Kidney tubule cell (primary cell): ENCODE measurements around the gene CSTF1.
A peak's percentile ranks its signal among the peaks of the same experiment; 100 is the strongest.
"Not testable (repeated sequence)": the region's sequence is repeated elsewhere in the genome, so short reads cannot be mapped to it uniquely, and the experiment has no call there.

Experiments used
- DNase-seq: peaks from one replicate; pipeline ENCODE4 v3.0.0-alpha.2; 2018; ENCODE audit warnings: low spot score

The CSTF1 gene

DNA sequence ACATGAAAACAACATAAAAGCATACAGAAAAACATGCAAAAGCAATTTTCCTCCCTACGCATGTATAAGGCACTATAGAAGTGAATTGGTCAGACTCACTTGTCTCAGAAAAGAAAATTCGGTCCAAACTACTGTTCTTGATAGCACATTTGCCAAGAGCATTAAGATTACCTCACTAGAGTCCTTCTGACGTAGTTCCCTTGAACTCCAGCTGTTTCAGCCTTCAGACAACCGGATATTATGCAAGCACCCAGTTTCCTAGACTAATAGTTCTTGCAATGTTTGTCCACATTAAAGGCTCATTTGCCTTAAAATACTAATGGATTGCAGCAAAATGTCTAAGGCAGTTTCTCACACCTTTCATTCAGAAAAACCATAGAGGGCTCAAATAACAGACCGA, 17.1 kb downstream of the CSTF1 start:
- DNase-seq, result no peak

DNA sequence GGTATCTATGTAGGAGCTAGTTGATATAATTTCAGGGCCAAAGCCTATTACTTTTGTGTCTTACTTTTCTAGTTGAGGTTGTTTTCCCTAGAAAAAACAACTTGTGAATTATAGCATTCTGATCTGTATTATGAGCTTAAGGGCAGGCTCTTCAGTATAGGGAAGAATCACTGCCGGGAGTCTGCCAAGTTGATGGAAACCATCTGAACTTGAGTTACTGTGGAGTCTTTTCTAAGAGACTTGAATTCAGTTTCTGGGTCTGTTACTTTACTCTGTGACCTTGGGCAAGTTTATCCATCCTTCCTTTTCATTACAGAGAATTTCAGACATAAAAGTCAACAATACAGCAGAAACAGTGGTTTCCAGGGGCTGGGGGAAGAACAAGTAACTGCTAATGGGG, 17.5 kb downstream of the CSTF1 start:
- no peak for DNase-seq

DNA sequence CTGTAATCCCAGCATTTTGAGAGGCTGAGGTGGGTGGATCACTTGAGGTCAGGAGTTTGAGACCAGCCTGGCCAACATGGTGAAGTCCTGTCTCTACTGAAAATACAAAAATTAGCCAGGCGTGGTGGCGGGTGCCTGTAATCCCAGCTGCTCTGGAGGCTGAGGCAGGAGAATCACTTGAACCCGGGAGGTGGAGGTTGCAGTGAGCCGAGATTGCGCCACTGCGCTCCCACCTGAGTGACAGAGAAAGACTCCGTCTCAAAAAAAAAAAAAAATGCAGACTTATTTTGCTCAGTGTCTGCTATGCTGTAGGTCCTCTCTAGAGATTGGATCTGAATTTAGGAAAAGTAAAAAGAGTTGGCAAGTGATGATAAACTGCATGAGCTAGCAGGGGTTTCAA, 18.8 kb downstream of the CSTF1 start:
- not testable (repeated sequence) for DNase-seq

DNA sequence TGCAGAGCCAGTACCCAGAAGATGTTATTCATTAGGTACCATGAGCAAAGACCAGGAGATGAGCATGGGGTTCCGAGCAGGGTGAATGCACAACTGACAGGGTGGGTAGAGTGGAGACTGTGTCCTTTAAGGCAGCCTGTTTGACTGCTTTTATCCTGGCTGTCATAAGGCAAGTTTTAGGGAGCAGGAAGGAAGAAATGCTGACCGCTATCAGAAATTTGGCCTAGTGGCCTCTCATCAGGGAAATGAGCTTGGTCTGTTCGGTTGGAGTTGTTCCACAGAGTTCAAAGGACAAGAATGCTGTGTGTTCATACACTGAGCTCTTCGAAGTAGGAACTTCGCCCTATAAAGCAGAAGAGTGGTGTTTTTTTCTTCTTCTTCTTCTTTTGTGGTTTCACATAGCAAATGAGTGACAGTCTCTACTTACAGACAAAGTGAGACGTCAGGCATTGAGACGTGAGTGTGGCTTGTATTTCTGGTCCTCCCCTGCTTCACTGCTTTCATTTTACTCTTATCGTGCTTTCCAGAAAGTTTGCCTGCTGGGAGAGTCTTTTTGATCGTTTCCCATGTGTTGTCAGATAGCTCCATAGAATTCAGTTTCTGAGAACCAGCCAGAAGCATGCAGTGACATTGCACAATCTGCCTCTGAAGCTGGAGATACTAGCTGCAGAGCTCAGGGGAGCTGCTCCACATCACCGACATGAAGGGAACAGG, 19.5 kb downstream of the CSTF1 start, which contains the start of gene CASS4:
Gene CASS4, plus strand, starts transcription at position 502 of the 714 bp plus-strand sequence. Its CDS starts 199 bp downstream, at position 701.
- DNase-seq, result peak; percentile 31

DNA sequence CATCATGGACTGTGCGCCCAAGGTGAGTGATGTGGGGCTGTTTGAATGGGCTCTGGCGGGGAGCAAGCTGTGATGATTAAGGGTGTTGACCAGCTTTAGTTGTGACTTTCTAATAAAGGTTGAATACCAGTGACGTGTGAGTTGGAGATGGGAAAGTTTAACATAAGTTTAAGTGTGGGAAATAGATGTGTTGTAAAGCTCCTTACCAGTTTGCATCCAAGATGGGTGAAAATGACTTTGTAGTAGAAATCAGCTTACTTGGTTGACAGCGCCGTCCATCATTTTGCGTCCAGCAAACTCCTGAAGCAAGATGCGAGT, 20.0 kb downstream of the CSTF1 start:
- no peak for DNase-seq

DNA sequence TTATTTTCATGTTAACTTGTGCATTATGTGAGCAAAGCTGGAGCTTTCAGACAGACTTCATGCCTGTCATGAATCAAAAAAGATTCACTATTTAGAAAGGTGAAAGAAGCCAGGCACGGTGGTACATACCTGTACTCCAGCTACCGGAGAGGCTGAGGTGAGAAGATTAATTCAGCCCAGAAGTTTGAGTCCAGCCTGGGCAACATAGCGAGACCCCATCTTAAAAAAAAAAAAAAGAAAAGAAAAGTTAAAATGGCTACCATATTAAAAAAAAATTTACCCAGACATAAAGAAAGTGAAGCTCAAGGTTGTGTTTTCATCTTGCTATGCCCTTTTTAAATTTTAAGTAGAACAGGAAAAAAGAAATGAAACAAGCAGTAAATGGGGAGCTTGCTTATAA, 20.5 kb downstream of the CSTF1 start:
- DNase-seq, result no peak

DNA sequence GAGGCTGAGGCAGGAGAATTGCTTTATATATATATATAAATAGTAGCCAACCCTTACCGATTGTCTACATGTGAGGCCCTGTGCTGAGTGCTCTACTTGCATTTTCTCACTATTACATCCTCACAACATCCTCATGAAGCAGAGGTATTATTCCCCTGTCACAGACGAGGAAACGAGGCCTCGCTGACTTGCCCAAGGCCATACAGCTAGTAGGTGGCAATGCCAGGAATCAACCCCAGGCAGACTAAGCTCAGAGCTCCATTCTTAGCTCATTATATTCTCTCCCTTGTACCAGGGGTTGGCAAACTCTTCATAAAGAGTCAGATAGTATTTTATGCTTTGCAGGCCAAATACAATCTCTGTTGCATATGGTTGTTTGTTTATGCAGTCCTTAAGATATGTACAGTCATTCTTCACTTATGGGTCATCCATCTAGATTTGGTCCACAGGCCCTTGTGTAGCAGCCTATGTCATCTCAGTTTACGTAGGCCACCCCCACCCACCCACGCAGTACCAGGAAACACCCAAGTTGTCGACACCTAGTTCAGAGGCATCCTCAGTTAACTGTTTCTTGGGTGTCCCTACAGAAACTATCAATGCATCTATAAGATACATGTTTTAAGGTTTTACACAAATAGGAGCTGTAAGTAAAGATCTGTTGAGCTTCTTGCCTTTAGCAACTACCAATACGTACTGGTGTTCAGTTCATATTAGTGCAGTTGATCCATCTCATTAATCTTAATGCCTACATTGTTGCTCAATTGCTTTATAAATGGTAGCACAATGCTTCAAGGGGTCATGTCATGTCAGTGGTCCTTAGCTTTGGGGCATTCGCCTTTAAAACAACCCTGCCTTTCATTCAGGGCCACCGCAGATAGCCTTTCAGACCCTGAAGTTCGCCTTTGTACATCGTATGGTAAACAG, 22.7 kb downstream of the CSTF1 start:
- no peak for DNase-seq

DNA sequence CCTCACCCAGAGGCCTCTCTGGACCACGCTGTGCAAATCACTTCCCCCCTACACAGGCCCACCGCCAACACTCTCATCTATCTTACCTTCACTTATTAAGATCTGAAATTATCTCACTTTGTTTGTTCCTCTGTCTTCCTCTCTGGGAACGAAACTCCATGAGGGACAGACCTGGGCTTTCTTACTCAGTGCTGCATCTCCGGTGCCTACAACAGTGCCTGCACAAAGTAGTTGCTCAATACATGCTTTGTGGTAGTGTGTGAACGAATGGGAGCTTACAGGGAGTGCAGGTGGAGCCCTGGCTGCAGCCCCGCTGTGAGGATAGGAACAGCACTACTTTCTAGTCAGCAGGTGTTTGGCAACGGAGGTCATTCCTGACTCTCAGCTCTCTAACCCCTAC, 25.0 kb downstream of the CSTF1 start:
- no peak for DNase-seq

DNA sequence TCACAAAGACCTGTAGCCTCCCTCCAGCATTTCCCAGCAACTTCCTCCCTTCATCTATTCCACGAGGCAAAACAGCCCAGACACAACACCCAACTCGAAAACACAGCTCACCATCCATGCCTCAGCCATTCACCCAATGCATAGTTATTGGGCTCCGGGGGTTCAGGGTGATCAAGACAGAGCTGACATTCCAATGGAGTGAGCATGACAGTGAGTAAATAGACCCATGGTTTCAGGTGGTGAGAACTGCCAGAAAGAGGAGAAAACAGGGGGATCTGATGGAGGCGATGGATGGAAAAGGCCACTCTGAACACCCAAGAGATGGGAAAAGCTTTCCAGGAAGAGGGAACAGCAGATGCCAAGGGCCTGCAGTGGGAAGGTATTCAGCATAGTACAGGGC, 25.5 kb downstream of the CSTF1 start:
- peak; percentile 53 for DNase-seq

DNA sequence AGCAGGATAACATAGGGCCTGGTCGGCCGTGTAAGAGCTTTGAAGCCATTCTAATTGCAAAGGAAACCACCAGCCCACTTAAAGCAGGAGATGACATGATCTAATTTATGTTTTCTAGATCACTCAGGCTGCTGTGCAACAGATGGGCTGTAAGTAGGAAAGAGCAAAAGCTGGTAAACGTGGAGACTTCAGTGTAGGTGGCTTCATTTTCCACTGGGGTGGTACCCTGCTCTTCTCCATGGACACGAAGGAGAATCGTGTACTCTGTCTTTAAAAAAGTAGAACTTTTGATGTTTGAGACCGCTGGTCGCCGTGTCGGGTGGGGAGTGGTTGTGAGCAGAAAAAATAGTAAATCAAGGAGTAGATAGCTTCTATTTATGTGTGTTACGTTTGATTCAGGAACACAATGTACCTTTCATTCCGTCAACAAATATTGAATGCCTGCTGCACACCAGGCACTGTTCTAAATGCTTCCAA, 26.0 kb downstream of the CSTF1 start:
- DNase-seq, result no peak

DNA sequence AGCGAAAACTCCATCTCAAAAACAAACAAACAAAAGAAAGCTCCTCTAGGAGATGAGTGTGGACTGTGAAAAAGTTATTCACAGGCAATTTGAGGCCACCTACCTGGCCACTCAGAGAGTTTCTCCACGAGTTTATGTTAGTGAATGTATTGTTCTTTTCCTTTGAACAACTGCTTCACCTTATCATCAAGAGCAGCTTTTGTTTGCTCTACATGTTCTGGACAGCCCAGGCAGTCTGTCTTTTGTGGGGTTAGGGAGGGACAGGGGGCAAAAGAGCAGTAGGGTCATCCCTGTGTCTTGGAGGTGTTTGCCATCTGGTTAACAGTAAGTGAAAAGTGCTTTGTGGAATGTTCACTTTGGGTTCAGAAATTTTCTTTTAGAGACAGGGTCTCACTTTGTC, 27.6 kb downstream of the CSTF1 start:
- no peak for DNase-seq

DNA sequence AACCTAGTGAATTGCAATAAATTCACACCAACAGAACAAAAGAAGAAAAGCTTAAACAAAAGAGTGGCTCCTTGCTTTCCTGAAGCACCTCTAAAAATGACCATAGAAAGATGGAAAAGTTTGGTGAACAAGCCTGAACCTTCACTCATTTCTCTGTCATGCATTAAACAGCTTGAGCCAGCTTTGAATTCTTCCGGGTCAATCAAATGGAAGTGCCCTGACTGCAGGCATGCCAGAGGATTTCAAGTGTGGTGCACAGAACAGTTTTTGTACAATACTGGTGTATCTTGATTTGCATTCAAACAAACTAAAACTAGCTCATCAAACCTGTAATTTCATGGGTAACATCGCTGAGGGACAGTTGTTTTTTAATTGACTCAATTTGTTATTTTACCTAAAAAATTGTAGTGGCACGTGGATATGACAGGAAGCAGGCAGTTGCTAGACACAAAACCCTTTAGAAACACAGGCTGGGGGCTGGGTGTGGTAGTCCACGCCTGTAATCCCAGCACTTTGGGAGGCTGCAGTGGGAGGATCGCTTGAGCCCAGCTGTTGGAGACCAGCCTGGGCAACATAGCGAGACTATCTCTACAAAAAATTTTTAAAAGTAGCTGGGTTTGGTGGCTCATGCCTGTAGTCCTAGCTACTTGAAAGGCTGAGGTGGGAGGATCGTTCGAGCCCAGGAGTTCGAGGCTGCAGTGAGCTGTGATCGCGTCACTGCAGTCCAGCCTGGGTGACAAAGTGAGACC, 28.7 kb downstream of the CSTF1 start:
- DNase-seq, result peak; percentile 28

DNA sequence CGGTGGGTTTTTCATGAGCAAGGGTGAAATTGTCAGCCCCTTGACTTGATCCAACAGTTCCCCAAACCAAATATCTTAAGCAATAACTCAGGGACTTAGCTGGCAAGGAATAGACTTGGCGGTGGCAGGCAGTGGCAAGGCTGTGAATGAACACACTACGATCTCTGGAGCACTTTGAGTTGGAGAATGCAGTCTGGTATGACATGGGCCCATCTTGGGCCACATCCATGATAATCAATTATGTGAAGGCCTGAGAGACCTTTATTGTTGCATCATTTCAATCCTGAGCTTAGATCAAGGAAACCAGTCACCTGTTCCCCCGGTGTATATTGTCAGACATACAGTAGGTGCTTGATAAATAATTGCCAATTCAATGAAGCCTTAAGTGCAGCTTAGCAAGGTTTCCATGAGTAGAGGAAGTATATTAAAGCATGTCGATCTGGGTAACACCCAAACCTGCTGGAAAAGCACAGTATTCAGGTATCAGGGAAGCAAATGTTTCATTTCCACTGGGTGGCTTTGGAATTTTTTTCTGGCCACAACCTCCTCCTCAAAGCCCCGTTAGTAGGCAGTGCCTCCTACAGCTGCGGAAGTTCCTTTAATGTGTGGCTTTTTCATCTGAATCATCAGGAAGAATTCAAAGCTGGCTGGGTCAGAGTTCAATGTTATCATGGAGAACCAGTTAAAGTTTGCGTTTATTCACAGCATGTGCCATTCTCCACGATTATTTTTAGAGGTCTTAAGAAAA, 29.8 kb downstream of the CSTF1 start:
- DNase-seq, result peak; percentile 88

DNA sequence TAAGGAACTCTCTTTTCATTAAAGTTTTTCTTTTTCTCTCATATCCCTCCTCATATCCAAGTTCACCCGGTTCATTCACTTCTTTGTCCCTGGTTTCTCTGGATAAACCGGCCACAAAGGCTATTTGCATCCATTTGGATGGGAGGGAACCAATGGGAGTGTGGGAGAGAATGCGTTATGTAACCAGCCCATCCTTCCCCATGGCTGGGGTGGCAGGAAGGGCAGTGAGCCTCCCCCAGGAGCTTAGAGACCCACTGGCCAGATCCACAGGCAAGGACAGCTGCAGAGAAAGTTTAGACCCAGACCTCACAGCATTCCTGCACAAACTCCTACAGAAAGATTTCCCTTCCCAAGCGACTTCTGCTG, 30.4 kb downstream of the CSTF1 start:
- no peak for DNase-seq

DNA sequence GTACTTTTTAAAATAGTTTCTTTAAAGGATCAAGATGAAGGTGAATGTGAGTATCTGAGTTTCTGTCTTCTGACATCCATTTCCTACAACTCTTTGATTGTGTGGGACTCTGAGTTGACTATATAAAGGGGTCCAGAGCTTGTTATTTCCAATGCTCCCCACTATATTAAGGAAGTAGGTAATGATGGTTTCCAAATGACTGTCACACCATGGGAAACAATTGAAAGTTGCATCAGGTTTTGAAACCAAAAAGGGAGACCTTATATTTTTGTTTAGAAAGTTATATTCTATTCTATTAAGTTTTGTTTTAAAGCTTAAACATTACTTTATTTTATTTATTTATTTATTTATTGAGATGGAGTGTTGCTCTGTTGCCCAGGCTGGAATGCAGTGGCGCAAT, 30.8 kb downstream of the CSTF1 start:
- no peak for DNase-seq

DNA sequence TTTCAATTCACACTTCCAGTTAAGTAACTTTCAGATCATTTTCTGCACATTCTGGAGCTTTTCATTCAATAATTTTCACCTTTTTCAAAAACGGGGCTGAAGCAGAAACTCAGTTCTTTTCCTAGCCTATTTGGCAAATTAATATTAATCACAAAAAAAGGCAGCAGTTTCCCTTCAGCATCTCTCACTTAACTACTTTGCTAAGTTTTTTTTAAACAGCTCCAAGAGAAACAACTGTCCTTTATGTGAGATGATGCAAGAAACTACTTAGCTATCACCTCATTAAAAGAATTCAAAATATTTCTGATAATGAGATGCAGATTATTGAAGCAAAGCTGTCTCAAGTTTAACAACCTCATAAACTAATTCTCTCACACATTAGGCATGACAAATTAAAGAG, 31.4 kb downstream of the CSTF1 start:
- no peak for DNase-seq

DNA sequence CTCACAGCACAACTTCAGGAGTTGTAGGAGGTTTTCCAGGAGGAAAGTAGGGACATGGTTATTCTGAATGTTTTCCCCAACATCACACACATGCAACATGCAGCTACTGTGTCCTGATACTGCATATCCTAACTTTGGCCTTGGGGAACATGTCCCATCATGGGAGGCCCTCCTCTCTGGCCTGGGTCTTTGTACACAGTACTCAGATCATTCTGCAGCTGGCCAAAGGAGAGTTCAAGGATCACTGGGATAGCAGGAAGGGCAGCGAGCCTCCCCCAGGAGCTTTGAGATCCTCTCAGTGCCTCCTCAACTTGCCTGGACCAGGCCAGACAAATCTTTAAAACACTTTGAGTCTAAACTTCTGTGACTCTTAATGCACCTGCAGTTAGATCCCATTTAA, 32.5 kb downstream of the CSTF1 start:
- no peak for DNase-seq

DNA sequence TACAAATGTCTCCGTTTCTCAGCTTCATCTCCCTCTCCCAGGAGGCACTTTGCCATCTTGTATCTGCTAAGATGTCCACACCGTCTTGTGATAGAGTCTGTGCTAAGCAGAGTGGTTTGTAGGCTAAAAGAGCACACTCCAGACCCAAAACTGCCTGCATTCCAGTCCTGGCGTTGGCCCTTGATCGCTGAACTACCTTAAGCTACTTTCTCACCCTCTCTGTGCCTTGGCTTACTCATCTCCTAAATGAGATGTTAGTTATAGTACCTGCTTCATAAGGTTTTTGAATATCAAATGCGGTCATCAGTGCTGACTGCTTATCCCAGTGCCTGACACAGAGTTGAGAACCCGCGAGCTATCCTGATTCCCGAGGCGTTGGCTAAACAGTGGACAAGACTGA, 33.6 kb downstream of the CSTF1 start:
- no peak for DNase-seq

DNA sequence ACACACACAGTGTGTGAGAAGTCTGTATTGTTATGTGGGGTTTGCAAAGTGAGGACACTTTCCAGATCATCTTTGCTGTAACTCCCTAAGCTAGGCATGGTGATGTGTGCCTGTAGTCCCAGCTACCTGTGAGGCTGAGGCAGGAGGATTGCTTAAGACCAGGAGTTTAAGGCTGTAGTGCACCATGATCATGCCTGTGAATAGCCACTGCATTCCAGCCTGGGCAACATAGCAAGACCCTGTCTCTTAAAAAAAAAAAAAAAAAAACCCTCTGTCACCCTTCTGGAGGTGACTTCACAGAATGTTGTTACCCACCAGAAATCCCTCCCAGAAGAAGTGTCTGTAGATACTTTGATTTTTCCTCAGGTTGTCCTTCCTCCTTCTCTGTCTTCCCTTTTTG, 34.5 kb downstream of the CSTF1 start:
- DNase-seq, result no peak

DNA sequence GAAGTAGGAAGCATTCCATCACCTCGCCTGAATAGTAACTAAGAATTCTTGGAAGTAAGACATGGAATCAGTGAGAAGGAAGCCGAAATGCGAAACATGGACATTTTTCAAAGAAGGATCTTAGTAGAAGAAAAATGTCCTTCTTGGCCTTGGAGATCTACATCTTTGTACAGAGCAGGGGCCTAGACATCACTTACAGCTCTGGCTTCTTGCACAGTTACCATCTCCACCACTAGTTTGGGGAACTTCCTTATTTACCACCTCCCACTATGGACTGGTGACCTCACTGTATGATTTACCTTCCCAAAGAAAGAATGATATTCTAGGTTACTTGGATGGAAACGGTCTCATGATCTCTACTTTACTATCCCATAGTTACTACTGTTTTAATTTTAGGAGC, 35.4 kb downstream of the CSTF1 start:
- no peak for DNase-seq

DNA sequence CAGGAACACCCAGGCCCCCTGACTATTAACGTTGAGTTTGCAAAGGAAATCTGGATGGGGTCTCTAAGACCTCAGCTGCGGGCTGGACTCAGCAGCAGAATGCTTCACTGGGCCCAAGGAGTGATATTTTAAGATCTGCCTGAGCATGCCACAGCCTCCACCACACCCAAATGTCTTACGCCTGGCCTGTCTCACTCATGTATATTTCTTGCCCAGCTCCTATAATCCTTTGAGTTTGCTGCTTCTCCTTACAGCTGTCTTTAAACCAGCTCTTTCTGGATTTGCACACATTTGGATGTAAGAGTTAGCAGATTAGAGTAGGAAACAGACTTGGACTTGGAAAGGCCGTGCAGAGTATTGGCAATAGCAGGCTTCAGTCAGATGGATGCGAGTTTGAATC, 36.0 kb downstream of the CSTF1 start:
- DNase-seq, result no peak

DNA sequence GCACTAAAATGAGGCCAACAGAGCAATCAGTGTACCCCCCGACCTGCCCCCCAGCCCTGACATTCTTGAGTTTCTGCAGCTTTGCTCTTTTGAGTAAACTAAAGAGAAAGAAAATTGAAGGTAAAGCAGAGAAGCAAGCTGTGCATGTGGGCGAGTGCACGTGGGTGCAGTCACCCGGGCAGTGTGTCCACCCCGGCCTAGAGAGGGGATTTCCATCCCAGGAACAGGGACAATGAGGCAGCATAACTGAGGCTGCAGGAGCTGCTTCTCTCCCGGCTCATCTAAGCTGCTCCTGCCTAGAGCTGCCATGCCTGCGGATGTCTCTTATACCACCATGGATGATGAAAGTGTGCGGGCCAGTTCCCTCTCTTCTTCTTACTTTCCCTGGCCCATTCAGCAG, 36.4 kb downstream of the CSTF1 start:
- DNase-seq, result peak; percentile 47
